Left hindlimb (tissue), 1 donor: Measurements from ENCODE around the gene FA2H.
"Not testable (repeated sequence)": the region's sequence is repeated elsewhere in the genome, so short reads cannot be mapped to it uniquely, and the experiment has no call there.

Experiments
- DNase-seq: peaks from one replicate; pipeline ENCODE4 v3.0.0-alpha.2; 2018

FA2H gene

GRCh38 chr16:74720579-74720978 is 54.0 kb downstream of the FA2H start:
- DNase-seq, result no peak

- no peak for DNase-seq
These were observed 55.6 kb downstream of the FA2H start for GRCh38 chr16:74718741-74719610.

GRCh38 chr16:74718140-74718539 is 56.5 kb downstream of the FA2H start:
- DNase-seq, result no peak

GRCh38 chr16:74717367-74717766 is 57.3 kb downstream of the FA2H start:
- DNase-seq, result no peak

GRCh38 chr16:74716355-74716754 is 58.3 kb downstream of the FA2H start:
- DNase-seq, result no peak

- no peak for DNase-seq
These were observed 60.7 kb downstream of the FA2H start for GRCh38 chr16:74713876-74714275.

GRCh38 chr16:74713325-74713724 is 61.3 kb downstream of the FA2H start:
- no peak for DNase-seq

- DNase-seq, result no peak
These were observed 62.7 kb downstream of the FA2H start for GRCh38 chr16:74711938-74712337.

GRCh38 chr16:74710401-74710800 is 64.2 kb downstream of the FA2H start:
- no peak for DNase-seq

GRCh38 chr16:74709441-74709877 is 65.2 kb downstream of the FA2H start:
- peak; percentile 71 for DNase-seq

GRCh38 chr16:74700438-74701225 is 74.0 kb downstream of the FA2H start, which contains the start of gene MLKL:
TSS of gene MLKL (minus strand) at chr16:74700862. CDS start at chr16:74695757, 5,105 bp downstream.
- peak; percentile 51 for DNase-seq

- no peak for DNase-seq
These were observed 74.5 kb downstream of the FA2H start for GRCh38 chr16:74700116-74700437.

GRCh38 chr16:74699666-74700065 is 75.0 kb downstream of the FA2H start:
- no peak for DNase-seq

- DNase-seq, result no peak
These were observed 76.4 kb downstream of the FA2H start for GRCh38 chr16:74698222-74698621.

- peak; percentile 76 for DNase-seq
These were observed 78.9 kb downstream of the FA2H start for GRCh38 chr16:74695450-74696422.

GRCh38 chr16:74691093-74691855 is 83.3 kb downstream of the FA2H start:
- no peak for DNase-seq

GRCh38 chr16:74682556-74682955 is 92.1 kb downstream of the FA2H start:
- DNase-seq, result no peak

GRCh38 chr16:74680681-74681080 is 93.9 kb downstream of the FA2H start:
- DNase-seq, result no peak

- no peak for DNase-seq
These were observed 94.6 kb downstream of the FA2H start for GRCh38 chr16:74679983-74680382.

GRCh38 chr16:74677868-74678267 is 96.8 kb downstream of the FA2H start:
- DNase-seq, result no peak

GRCh38 chr16:74673876-74674275 is 100.7 kb downstream of the FA2H start:
- no peak for DNase-seq

- DNase-seq, result not testable (repeated sequence)
These were observed 105.7 kb downstream of the FA2H start for GRCh38 chr16:74668877-74669276.
